Mesothelial cell of epicardium (in vitro differentiated cells): ENCODE data around the gene BCO2. TPM values are rescaled to one million over a fixed set of nuclear protein-coding genes. Genes with fewer than 3 reads are reported as not detected.
"Not testable (repeated sequence)": the region's sequence is repeated elsewhere in the genome, so short reads cannot be mapped to it uniquely, and the experiment has no call there.

Source experiments
- DNase-seq, 2 experiments: peaks; one replicate each; pipeline ENCODE4 v3.0.0; 2021; ENCODE audit warnings: low spot score in 2 of 2; ENCODE audit not compliant: unreplicated experiment in 2 of 2
- H3K27ac Mint-ChIP-seq: 2 replicates; pipeline ENCODE4 v1.8.0; 2021; ENCODE audit warnings: mixed read lengths
- H3K27me3 Mint-ChIP-seq: 2 replicates; pipeline ENCODE4 v1.8.0; 2021; ENCODE audit warnings: low read depth, mixed read lengths
- H3K36me3 Mint-ChIP-seq: 2 replicates; pipeline ENCODE4 v1.8.0; 2021; ENCODE audit warnings: mixed read lengths
- H3K4me1 Mint-ChIP-seq: 2 replicates; pipeline ENCODE4 v1.8.0; 2021; ENCODE audit warnings: mixed read lengths
- H3K4me3 Mint-ChIP-seq: 2 replicates; pipeline ENCODE4 v1.8.0; 2021; ENCODE audit warnings: mild to moderate bottlenecking, moderate library complexity, mixed read lengths
- H3K9me3 Mint-ChIP-seq: 2 replicates; pipeline ENCODE4 v1.8.0; 2021; ENCODE audit warnings: mixed read lengths
- total RNA-seq: library from RNA; stranded (reverse); gene quantifications from 3 replicates; pipeline ENCODE4 v1.2.1, GENCODE V29; 2021
- TF ChIP-seq, protein P1 (sequence below): fragments of 200-600 bp; sonication (generic); IDR thresholded peaks from one replicate; pipeline ENCODE4 v1.5.0; 2021; ENCODE audit warnings: antibody characterized with exemption; ENCODE audit not compliant: unreplicated experiment

BCO2 gene
- total RNA-seq, 1 donor from 2014 or later = 43.4 TPM

GRCh38 chr11:112196519-112197087 lies 21.3 kb downstream of the BCO2 start:
- H3K4me3 Mint-ChIP-seq = no peak overlapping the region
- TF ChIP-seq, protein P1, sequence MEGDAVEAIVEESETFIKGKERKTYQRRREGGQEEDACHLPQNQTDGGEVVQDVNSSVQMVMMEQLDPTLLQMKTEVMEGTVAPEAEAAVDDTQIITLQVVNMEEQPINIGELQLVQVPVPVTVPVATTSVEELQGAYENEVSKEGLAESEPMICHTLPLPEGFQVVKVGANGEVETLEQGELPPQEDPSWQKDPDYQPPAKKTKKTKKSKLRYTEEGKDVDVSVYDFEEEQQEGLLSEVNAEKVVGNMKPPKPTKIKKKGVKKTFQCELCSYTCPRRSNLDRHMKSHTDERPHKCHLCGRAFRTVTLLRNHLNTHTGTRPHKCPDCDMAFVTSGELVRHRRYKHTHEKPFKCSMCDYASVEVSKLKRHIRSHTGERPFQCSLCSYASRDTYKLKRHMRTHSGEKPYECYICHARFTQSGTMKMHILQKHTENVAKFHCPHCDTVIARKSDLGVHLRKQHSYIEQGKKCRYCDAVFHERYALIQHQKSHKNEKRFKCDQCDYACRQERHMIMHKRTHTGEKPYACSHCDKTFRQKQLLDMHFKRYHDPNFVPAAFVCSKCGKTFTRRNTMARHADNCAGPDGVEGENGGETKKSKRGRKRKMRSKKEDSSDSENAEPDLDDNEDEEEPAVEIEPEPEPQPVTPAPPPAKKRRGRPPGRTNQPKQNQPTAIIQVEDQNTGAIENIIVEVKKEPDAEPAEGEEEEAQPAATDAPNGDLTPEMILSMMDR = no peak
- H3K4me1 Mint-ChIP-seq = peaks cover 4% of the 10 kb centered on the region
- DNase-seq = no peak
- H3K9me3 Mint-ChIP-seq = peaks cover 3% of the 10 kb centered on the region
- no peak overlapping the region for H3K27ac Mint-ChIP-seq
- H3K36me3 Mint-ChIP-seq = peaks cover 29% of the 10 kb centered on the region
- no peaks in the 10 kb centered on the region for H3K27me3 Mint-ChIP-seq

- H3K4me1 Mint-ChIP-seq, H3K27ac Mint-ChIP-seq, H3K9me3 Mint-ChIP-seq, H3K27me3 Mint-ChIP-seq, H3K4me3 Mint-ChIP-seq, DNase-seq: not testable (repeated sequence)
- peaks cover 29% of the 10 kb centered on the region for H3K36me3 Mint-ChIP-seq
These were observed 23.8 kb downstream of the BCO2 start for GRCh38 chr11:112199101-112199500.

GRCh38 chr11:112200252-112200651 lies 24.9 kb downstream of the BCO2 start:
- Mint-ChIP-seq H3K27ac (no peak overlapping the region), H3K4me1 (peaks cover 4% of the 10 kb centered on the region), H3K9me3 (peaks cover 3% of the 10 kb centered on the region), H3K4me3 (no peak overlapping the region), H3K36me3 (peaks cover 36% of the 10 kb centered on the region), H3K27me3 (no peaks in the 10 kb centered on the region)
- TF ChIP-seq, protein P1 = no peak
- DNase-seq = no peak

- no peak overlapping the region for H3K27ac Mint-ChIP-seq
- H3K4me3 Mint-ChIP-seq = no peak overlapping the region
- TF ChIP-seq, protein P1 = no peak
- H3K9me3 Mint-ChIP-seq = peaks cover 4% of the 10 kb centered on the region
- peaks cover 26% of the 10 kb centered on the region for H3K36me3 Mint-ChIP-seq
- DNase-seq = no peak
- H3K27me3 Mint-ChIP-seq = no peaks in the 10 kb centered on the region
- no peaks in the 10 kb centered on the region for H3K4me1 Mint-ChIP-seq
These were observed 30.8 kb downstream of the BCO2 start for GRCh38 chr11:112206071-112206470.

- peaks cover 4% of the 10 kb centered on the region for H3K9me3 Mint-ChIP-seq
- no peak overlapping the region for H3K27ac Mint-ChIP-seq
- TF ChIP-seq, protein P1 = no peak
- no peak overlapping the region for H3K4me3 Mint-ChIP-seq
- peaks cover 21% of the 10 kb centered on the region for H3K36me3 Mint-ChIP-seq
- no peak for DNase-seq
- no peaks in the 10 kb centered on the region for H3K27me3 Mint-ChIP-seq
- no peaks in the 10 kb centered on the region for H3K4me1 Mint-ChIP-seq
These were observed 35.6 kb downstream of the BCO2 start for GRCh38 chr11:112210890-112211289.

- Mint-ChIP-seq H3K4me3 (no peak overlapping the region), H3K36me3 (peaks cover 23% of the 10 kb centered on the region), H3K27ac (no peak overlapping the region), H3K9me3 (peaks cover 4% of the 10 kb centered on the region), H3K4me1 (no peaks in the 10 kb centered on the region), H3K27me3 (no peaks in the 10 kb centered on the region)
- no peak for DNase-seq
- TF ChIP-seq, protein P1 = no peak
These were observed 36.2 kb downstream of the BCO2 start for GRCh38 chr11:112211536-112211935.
